ENCODE data around the gene PKD1. TPM values are rescaled to one million over a fixed set of nuclear protein-coding genes. Genes with fewer than 3 reads are reported as not detected.
A peak's percentile ranks its signal among the peaks of the same experiment; 100 is the strongest.
"Not testable (repeated sequence)": the region's sequence is repeated elsewhere in the genome, so short reads cannot be mapped to it uniquely, and the experiment has no call there.

The PKD1 gene
- total RNA-seq, 1 donor from 2014 or later, result 34.8 TPM

- ATAC-seq, result peak; percentile 4
Measured at GRCh38 chr16:2123706-2124376, 11.9 kb downstream of the PKD1 start.

GRCh38 chr16:2122934-2123683 is 12.6 kb downstream of the PKD1 start:
- ATAC-seq, result not testable (repeated sequence)

- no peak for ATAC-seq
Measured at GRCh38 chr16:2122429-2122828, 13.3 kb downstream of the PKD1 start.

GRCh38 chr16:2121853-2122252 is 13.8 kb downstream of the PKD1 start:
- ATAC-seq, result peak; percentile 11

GRCh38 chr16:2121325-2121724 is 14.4 kb downstream of the PKD1 start:
- peak; percentile 35 for ATAC-seq

- not testable (repeated sequence) for ATAC-seq
Measured at GRCh38 chr16:2117960-2118722, 17.6 kb downstream of the PKD1 start.

GRCh38 chr16:2117341-2117740 is 18.4 kb downstream of the PKD1 start:
- not testable (repeated sequence) for ATAC-seq

GRCh38 chr16:2116428-2116827 is 19.3 kb downstream of the PKD1 start:
- ATAC-seq, result not testable (repeated sequence)

- no peak for ATAC-seq
Measured at GRCh38 chr16:2115591-2115973, 20.1 kb downstream of the PKD1 start.

- not testable (repeated sequence) for ATAC-seq
Measured at GRCh38 chr16:2114885-2115590, 20.7 kb downstream of the PKD1 start.

- not testable (repeated sequence) for ATAC-seq
Measured at GRCh38 chr16:2114225-2114624, 21.5 kb downstream of the PKD1 start.

GRCh38 chr16:2112539-2113106 is 23.1 kb downstream of the PKD1 start:
- not testable (repeated sequence) for ATAC-seq

- peak; percentile 20 for ATAC-seq
Measured at GRCh38 chr16:2111412-2112335, 24.0 kb downstream of the PKD1 start.

GRCh38 chr16:2111009-2111353 is 24.7 kb downstream of the PKD1 start:
- peak; percentile 14 for ATAC-seq

- ATAC-seq, result peak; percentile 18
Measured at GRCh38 chr16:2110332-2111008, 25.2 kb downstream of the PKD1 start.

- ATAC-seq, result peak; percentile 32
Measured at GRCh38 chr16:2109872-2110271, 25.8 kb downstream of the PKD1 start.

- ATAC-seq, result not testable (repeated sequence)
Measured at GRCh38 chr16:2109271-2109580, 26.5 kb downstream of the PKD1 start.

GRCh38 chr16:2108446-2109270 is 27.0 kb downstream of the PKD1 start:
- peak; percentile 13 for ATAC-seq

GRCh38 chr16:2107791-2108125 is 27.9 kb downstream of the PKD1 start:
- peak; percentile 4 for ATAC-seq

Data from esophagus mucosa (tissue), 1 donor.